ENCODE measurements around the gene CFAP45.

- no peak for TF ChIP-seq CTCF (IDR thresholded peaks at IDR 0.05; ENCODE audit: poor library complexity)
- TF ChIP-seq EZH2 (IDR thresholded peaks at IDR 0.05; ENCODE audit: borderline replicate concordance): no peak
- TF ChIP-seq EZH2phosphoT487 (IDR thresholded peaks at IDR 0.05; ENCODE audit: low read depth, severe bottlenecking, unreplicated experiment): no peak
Observed at GRCh38 chr1:159942632-159943277, 42.8 kb upstream of the CFAP45 start.
